ENCODE measurements around the gene PARP11.

PARP11 gene

DNA sequence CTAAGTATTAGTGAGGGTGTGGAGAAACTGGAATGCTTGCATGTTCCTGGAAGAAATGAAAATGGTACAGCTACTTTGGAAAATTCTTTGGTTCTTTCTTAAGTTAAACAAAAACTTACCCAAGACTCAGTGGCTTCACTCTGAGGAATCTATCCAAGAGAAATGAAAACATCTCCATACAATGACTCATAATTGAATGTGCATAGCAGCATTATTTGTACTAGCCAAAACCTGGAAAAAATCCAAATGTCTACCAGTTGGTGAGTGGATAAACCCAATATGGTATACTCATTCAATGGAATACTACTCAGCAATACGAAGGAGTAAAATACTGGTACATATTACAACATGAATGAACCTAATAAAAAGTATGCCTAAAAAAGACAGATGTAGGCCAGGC is 102.3 kb downstream of the PARP11 start:
- no peak for DNase-seq (ENCODE audit: low spot score)

DNA sequence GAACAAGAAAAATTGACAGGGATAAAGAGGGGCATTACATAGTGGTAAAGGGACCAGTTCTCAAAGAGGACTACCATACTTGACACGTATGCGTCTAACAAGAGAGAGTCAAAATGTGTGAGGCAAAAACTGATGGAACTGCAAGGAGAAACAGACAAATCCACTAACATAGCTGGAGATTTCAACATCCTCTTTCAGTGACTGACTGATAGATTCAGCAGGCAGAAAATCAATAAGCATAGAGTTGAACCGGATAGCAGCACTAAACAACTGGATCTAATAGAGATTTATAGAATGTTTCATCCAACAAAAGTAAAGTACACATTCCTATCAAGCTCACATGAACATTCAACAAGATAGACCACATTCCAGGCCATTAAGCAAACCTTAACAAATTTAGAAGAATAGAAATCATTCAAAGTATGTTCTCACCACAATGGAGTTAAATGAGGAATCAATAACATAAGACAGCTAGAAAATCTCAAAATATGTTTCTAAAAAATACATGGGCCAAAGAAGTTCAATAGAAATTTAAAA is 104.2 kb downstream of the PARP11 start:
- no peak for DNase-seq (ENCODE audit: low spot score)

DNA sequence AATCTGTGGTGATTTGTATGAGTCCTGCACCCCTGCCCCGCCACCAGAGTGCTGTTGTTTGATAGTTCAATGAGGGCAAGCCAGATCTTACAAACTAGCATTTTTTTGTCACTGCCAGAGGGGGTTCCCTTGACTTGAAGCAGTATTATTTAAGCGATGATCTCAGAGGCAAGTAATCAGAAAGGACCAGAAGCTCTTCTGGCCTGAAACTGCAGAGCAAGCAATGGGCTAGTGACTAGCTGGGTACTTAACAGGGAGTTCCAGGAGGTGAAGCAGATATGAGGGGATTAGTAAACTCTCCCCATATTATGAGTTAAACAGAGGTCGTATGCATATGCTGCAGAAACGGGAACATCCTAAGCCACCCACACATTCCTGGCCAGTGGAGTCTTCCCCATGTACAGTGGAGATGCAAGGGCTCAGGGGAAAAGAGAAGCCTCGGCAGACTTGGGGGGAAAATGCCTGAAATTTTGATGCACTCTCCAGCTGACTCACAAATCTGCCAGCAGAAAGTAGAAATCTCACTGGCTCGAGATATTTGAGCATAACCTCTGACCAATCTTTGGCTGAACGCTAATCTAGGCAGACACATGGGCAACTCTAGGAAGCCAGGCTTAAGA is 112.0 kb downstream of the PARP11 start:
- DNase-seq (ENCODE audit: low spot score) = no peak

DNA sequence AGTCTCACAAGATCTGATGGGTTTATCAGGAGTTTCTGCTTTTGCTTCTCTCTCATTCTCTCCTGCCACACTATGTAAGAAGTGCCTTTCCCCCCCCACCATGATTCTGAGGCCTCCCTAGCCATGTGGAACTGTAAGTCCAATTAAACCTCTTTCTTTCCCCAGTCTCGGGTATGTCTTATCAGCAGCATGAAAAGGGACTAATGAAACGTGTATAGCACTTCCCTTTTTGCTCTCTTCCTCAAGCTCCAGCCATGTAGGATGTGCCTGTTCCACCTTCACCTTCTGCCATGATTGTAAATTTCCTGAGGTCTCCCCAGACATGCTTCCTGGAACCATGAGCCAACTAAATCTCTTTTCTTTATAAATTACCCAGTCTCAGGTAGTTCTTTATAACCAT is 113.3 kb downstream of the PARP11 start:
- DNase-seq (ENCODE audit: low spot score) = no peak

All from activated CD4-positive, alpha-beta T cell treated with anti-CD3 and anti-CD28 coated beads, Interleukin-2, Interleukin-4, amounts not matched to agents 100 ng/mL and 50 ng/mL, durations not matched to agents 16 hours and 8 hours (primary cell).